Trophoblast cell (in vitro differentiated cells and primary cell): ENCODE results near the gene STARD13.

ENCODE experiments used
- DNase-seq, 2 donors: peaks; one replicate each; pipeline ENCODE4 v3.0.0-alpha.2; 2016
- H2AFZ ChIP-seq: 2 replicates; pipeline ENCODE4 v1.6.1; 2013; ENCODE audit warnings: low read length, moderate library complexity, mild to moderate bottlenecking; ENCODE audit not compliant: insufficient read depth, poor library complexity
- H2AK5ac ChIP-seq: 2 replicates; pipeline ENCODE4 v1.6.1; 2013; ENCODE audit warnings: mild to moderate bottlenecking, low read length
- H2BK120ac ChIP-seq: 2 replicates; pipeline ENCODE4 v1.6.1; 2013; ENCODE audit warnings: low read length, mild to moderate bottlenecking, moderate library complexity; ENCODE audit not compliant: insufficient read depth, poor library complexity
- H2BK12ac ChIP-seq: 2 replicates; pipeline ENCODE4 v1.6.1; 2013; ENCODE audit warnings: mild to moderate bottlenecking, low read length, moderate library complexity
- H2BK5ac ChIP-seq: 2 replicates; pipeline ENCODE4 v1.6.1; 2013; ENCODE audit warnings: low read length, low read depth, moderate library complexity, mild to moderate bottlenecking; ENCODE audit not compliant: poor library complexity
- H3K14ac ChIP-seq: 2 replicates; pipeline ENCODE4 v1.6.1; 2013; ENCODE audit warnings: mild to moderate bottlenecking, low read length
- H3K18ac ChIP-seq: 2 replicates; pipeline ENCODE4 v1.6.1; 2013; ENCODE audit warnings: mild to moderate bottlenecking, low read length
- H3K23ac ChIP-seq: 2 replicates; pipeline ENCODE4 v1.6.1; 2013; ENCODE audit warnings: low read length
- H3K27ac ChIP-seq: 2 replicates; pipeline ENCODE4 v1.5.1; 2013; ENCODE audit warnings: low read depth, mild to moderate bottlenecking, inconsistent platforms, low read length, moderate library complexity
- H3K27me3 ChIP-seq: 2 replicates; pipeline ENCODE4 v1.6.1; 2013; ENCODE audit warnings: inconsistent platforms, mild to moderate bottlenecking, low read length, moderate library complexity; ENCODE audit not compliant: insufficient read depth
- H3K36me3 ChIP-seq, 2 experiments: 1 replicate in 1 of 2; 2 replicates in 1 of 2; pipeline ENCODE4 v1.6.1; 2013; ENCODE audit warnings: low read length in 2 of 2, mild to moderate bottlenecking in 2 of 2, moderate library complexity in 1 of 2; ENCODE audit not compliant: insufficient read depth in 2 of 2, control insufficient read depth in 1 of 2
- H3K4ac ChIP-seq: 2 replicates; pipeline ENCODE4 v1.6.1; 2013; ENCODE audit warnings: low read depth, mild to moderate bottlenecking, low read length, moderate library complexity
- H3K4me1 ChIP-seq, 2 experiments: 1 replicate in 1 of 2; 2 replicates in 1 of 2; pipeline ENCODE4 v1.6.1; 2013; ENCODE audit warnings: low read length in 2 of 2, mild to moderate bottlenecking in 2 of 2, moderate library complexity in 1 of 2; ENCODE audit not compliant: insufficient read depth in 2 of 2, control insufficient read depth in 1 of 2
- H3K4me2 ChIP-seq: 2 replicates; pipeline ENCODE4 v1.6.1; 2013; ENCODE audit warnings: inconsistent platforms, mild to moderate bottlenecking, low read length, moderate library complexity
- H3K4me3 ChIP-seq: 2 replicates; pipeline ENCODE4 v1.5.1; 2013; ENCODE audit warnings: mild to moderate bottlenecking, low read depth, low read length, inconsistent platforms
- H3K79me1 ChIP-seq: one replicate; pipeline ENCODE4 v1.6.1; 2013; ENCODE audit warnings: low read length
- H3K79me2 ChIP-seq: 2 replicates; pipeline ENCODE4 v1.6.1; 2013; ENCODE audit warnings: low read length, mild to moderate bottlenecking; ENCODE audit not compliant: control insufficient read depth, insufficient read depth, poor library complexity
- H3K9ac ChIP-seq: 2 replicates; pipeline ENCODE4 v1.6.1; 2013; ENCODE audit warnings: mild to moderate bottlenecking, low read length
- H3K9me3 ChIP-seq: 2 replicates; pipeline ENCODE4 v1.6.1; 2013; ENCODE audit warnings: low read depth, mild to moderate bottlenecking, control low read depth, inconsistent platforms, low read length; ENCODE audit not compliant: insufficient read depth
- H4K12ac ChIP-seq: 2 replicates; pipeline ENCODE4 v1.6.1; 2013; ENCODE audit warnings: low read depth, mild to moderate bottlenecking, low read length, moderate library complexity
- H4K8ac ChIP-seq: 2 replicates; pipeline ENCODE4 v1.6.1; 2013; ENCODE audit warnings: low read depth, mild to moderate bottlenecking, low read length, moderate library complexity
- H4K91ac ChIP-seq: one replicate; pipeline ENCODE4 v1.6.1; 2013; ENCODE audit warnings: low read depth, mild to moderate bottlenecking, low read length, moderate library complexity
- whole genome bisulfite sequencing: extraction: QIAGEN DNeasy Blood & Tissue Kit; methylation state at CpG from one replicate; pipeline ENCODE4 v1.1.7; 2013; ENCODE audit warnings: missing lambda C conversion rate; ENCODE audit not compliant: insufficient read length, insufficient coverage; ENCODE audit errors: extremely low coverage; 5-methylcytosine and 5-hydroxymethylcytosine counted together

STARD13 gene

DNA sequence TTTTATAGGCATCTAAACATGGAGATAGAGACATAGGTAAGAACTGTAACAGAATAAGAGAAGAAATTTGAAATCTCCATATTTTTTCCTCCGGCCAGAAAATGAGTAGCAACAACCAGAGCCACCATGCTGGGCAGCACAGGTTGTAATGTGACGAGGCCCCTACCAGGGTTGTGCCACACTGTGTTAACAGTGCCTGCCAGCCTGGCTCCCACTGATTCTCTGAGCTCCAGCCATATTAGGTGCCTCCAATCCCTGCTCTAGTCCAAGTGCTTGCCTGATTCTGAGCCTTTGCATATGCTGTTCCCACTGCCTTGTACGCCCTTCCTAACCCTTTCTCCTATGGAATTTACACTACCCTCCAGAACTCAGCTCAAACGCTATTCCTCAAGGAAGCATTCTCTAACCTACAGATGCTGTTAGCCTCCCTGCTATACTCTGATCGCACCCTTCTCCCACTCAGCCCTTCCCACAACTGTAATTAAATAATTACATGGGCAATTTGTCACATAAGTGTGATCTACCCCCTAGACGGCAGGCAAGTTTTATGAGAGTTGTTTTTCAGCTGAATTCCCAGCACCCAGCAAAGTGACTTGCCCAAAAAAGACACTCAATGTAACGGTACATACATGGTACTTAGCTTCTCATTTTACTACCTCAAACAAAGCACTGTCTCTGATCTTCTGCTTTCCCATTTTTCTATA lies 37.6 kb upstream of the STARD13 start:
- Histone ChIP-seq H3K23ac (no peak overlapping the region), H3K36me3 (no peaks in the 10 kb centered on the region), H3K79me2 (no peaks in the 10 kb centered on the region), H2AK5ac (no peak overlapping the region), H3K79me1 (no peaks in the 10 kb centered on the region), H3K4me1 (no peaks in the 10 kb centered on the region), H3K18ac (no peak overlapping the region), H2BK5ac (no peak overlapping the region), H3K27me3 (no peaks in the 10 kb centered on the region), H3K4me2 (no peak overlapping the region), H4K8ac (no peak overlapping the region), H3K9me3 (no peaks in the 10 kb centered on the region), H3K4me3 (no peak overlapping the region), H2BK120ac (no peak overlapping the region), H2BK12ac (no peak overlapping the region), H3K27ac (no peak overlapping the region), H4K12ac (no peak overlapping the region), H4K91ac (no peak overlapping the region), H2AFZ (no peak overlapping the region), H3K9ac (no peak overlapping the region), H3K4ac (no peak overlapping the region), H3K14ac (no peak overlapping the region)
- DNase-seq, result no peak
- WGBS, result no CpG with 5 or more reads among the region's 7 CpGs

GRCh38 chr13:33322543-33322809 lies 36.9 kb upstream of the STARD13 start:
- no peak overlapping the region for H3K4me3 ChIP-seq
- peak; percentile 51 to 90 for DNase-seq
- no peaks in the 10 kb centered on the region for H3K4me1 ChIP-seq
- no peak overlapping the region for H3K18ac ChIP-seq
- H3K79me2 ChIP-seq, result no peaks in the 10 kb centered on the region
- no peaks in the 10 kb centered on the region for H3K79me1 ChIP-seq
- H4K91ac ChIP-seq, result no peak overlapping the region
- WGBS, result no CpG with 5 or more reads among the region's 5 CpGs
- no peak overlapping the region for H4K12ac ChIP-seq
- H2AFZ ChIP-seq, result no peak overlapping the region
- no peak overlapping the region for H3K27ac ChIP-seq
- H3K27me3 ChIP-seq, result no peaks in the 10 kb centered on the region
- no peak overlapping the region for H2BK5ac ChIP-seq
- no peaks in the 10 kb centered on the region for H3K9me3 ChIP-seq
- no peak overlapping the region for H2AK5ac ChIP-seq
- H4K8ac ChIP-seq, result no peak overlapping the region
- H2BK120ac ChIP-seq, result no peak overlapping the region
- H3K14ac ChIP-seq, result no peak overlapping the region
- H3K4me2 ChIP-seq, result no peak overlapping the region
- no peak overlapping the region for H3K23ac ChIP-seq
- H2BK12ac ChIP-seq, result no peak overlapping the region
- H3K4ac ChIP-seq, result no peak overlapping the region
- H3K36me3 ChIP-seq, result no peaks in the 10 kb centered on the region
- H3K9ac ChIP-seq, result no peak overlapping the region

DNA sequence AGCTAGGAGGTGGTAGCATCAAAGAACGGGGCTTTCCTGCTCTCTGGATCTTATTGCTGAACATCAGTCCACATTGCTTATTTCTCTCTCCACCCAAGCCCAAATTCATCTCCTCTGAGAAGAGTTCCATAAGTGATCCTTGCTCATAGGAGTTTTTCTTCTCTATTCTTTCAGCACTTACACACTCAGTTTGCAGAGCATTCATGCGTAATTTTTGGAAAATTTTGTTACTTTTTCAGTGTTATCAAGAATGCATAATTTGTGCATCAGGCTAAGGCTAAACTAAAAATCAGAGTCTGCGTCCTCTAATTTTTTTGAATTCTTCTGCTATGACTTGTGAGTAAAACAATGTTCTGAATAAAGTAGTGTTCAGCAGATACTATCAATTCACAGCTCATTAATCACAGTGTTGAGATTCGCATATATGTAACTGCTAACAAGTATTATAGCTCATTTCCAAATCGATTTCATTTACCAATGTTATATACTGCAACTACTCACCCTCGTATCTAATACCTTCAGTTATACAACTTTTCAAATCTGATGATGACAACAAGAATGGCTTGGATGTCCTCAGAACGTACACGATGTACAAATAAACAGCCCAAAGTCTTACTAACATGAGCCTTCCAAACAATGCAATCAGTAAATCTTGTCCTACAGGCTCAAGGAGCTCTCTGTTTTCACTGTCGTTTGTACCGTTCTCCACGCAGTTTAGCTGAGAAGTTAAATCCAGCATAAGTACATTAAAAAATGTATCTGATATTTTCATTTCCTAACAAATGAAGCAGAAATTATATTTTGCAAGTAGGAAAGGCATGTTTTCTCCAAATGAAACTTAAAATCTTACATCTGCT lies 36.4 kb upstream of the STARD13 start:
- Histone ChIP-seq H4K91ac (no peak overlapping the region), H4K8ac (no peak overlapping the region), H2BK120ac (no peak overlapping the region), H2BK12ac (no peak overlapping the region), H2BK5ac (no peak overlapping the region), H3K18ac (no peak overlapping the region), H2AFZ (no peak overlapping the region), H3K4me2 (no peak overlapping the region), H3K27ac (no peak overlapping the region), H3K36me3 (no peaks in the 10 kb centered on the region), H3K23ac (no peak overlapping the region), H3K27me3 (no peaks in the 10 kb centered on the region), H3K4ac (no peak overlapping the region), H3K9ac (no peak overlapping the region), H4K12ac (no peak overlapping the region), H3K79me1 (no peaks in the 10 kb centered on the region), H3K4me1 (peaks cover 0 to 3% of the 10 kb centered on the region in 2 experiments), H3K9me3 (no peaks in the 10 kb centered on the region), H2AK5ac (no peak overlapping the region), H3K4me3 (no peak overlapping the region), H3K14ac (no peak overlapping the region), H3K79me2 (no peaks in the 10 kb centered on the region)
- DNase-seq, result peak in 1 of 2 donors; percentile 63
- WGBS, result 100% methylated on average over 2 of the region's 11 CpGs

- no peaks in the 10 kb centered on the region for H3K36me3 ChIP-seq
- H3K79me2 ChIP-seq, result no peaks in the 10 kb centered on the region
- H3K4me3 ChIP-seq, result no peak overlapping the region
- no peaks in the 10 kb centered on the region for H3K27me3 ChIP-seq
- no peak overlapping the region for H3K14ac ChIP-seq
- no peak overlapping the region for H4K12ac ChIP-seq
- no peaks in the 10 kb centered on the region for H3K9me3 ChIP-seq
- no peak overlapping the region for H2BK5ac ChIP-seq
- no peak overlapping the region for H3K4ac ChIP-seq
- H4K8ac ChIP-seq, result no peak overlapping the region
- H3K4me2 ChIP-seq, result no peak overlapping the region
- DNase-seq, result no peak
- H3K18ac ChIP-seq, result no peak overlapping the region
- peaks cover 2 to 3% of the 10 kb centered on the region in 2 experiments for H3K4me1 ChIP-seq
- no peak overlapping the region for H2AFZ ChIP-seq
- no peak overlapping the region for H3K9ac ChIP-seq
- H2AK5ac ChIP-seq, result no peak overlapping the region
- H3K79me1 ChIP-seq, result no peaks in the 10 kb centered on the region
- H3K27ac ChIP-seq, result no peak overlapping the region
- no CpG with 5 or more reads among the region's 1 CpG for WGBS
- H3K23ac ChIP-seq, result no peak overlapping the region
- H2BK120ac ChIP-seq, result no peak overlapping the region
- H2BK12ac ChIP-seq, result no peak overlapping the region
- no peak overlapping the region for H4K91ac ChIP-seq
These were observed 34.3 kb upstream of the STARD13 start for GRCh38 chr13:33319859-33320258.
